DND-41 (cell line): ENCODE data around the gene MCF2L2.

Experiments
- EZH2 ChIP-seq: IDR thresholded peaks from 3 replicates; pipeline ENCODE4 v1.6.1; 2012; ENCODE audit warnings: borderline replicate concordance, low read depth, mild to moderate bottlenecking, moderate library complexity, low read length, inconsistent platforms; ENCODE audit not compliant: severe bottlenecking
- TF ChIP-seq, protein P1 (sequence below): IDR thresholded peaks from 2 replicates; pipeline ENCODE4 v1.5.1; 2012; ENCODE audit warnings: borderline replicate concordance, low read length, moderate library complexity, mild to moderate bottlenecking; ENCODE audit not compliant: poor library complexity, severe bottlenecking; ENCODE audit errors: extremely low read depth

GRCh38 chr3:183272142-183272541 lies 156.3 kb downstream of the MCF2L2 start:
- TF ChIP-seq, protein P1, sequence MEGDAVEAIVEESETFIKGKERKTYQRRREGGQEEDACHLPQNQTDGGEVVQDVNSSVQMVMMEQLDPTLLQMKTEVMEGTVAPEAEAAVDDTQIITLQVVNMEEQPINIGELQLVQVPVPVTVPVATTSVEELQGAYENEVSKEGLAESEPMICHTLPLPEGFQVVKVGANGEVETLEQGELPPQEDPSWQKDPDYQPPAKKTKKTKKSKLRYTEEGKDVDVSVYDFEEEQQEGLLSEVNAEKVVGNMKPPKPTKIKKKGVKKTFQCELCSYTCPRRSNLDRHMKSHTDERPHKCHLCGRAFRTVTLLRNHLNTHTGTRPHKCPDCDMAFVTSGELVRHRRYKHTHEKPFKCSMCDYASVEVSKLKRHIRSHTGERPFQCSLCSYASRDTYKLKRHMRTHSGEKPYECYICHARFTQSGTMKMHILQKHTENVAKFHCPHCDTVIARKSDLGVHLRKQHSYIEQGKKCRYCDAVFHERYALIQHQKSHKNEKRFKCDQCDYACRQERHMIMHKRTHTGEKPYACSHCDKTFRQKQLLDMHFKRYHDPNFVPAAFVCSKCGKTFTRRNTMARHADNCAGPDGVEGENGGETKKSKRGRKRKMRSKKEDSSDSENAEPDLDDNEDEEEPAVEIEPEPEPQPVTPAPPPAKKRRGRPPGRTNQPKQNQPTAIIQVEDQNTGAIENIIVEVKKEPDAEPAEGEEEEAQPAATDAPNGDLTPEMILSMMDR = no peak
- no peak for TF ChIP-seq EZH2
